HepG2 (cell line): ENCODE measurements around the gene GRIN3B. TPM values are rescaled to one million over a fixed set of nuclear protein-coding genes. Genes with fewer than 3 reads are reported as not detected.

Experiments used
- HOXA5 ChIP-seq: sonication (generic); formaldehyde crosslinking; IDR thresholded peaks from 2 replicates; pipeline ENCODE4 v1.4.0; 2020; ENCODE audit warnings: missing genetic modification reagents
- ISL2 ChIP-seq: sonication (generic); formaldehyde crosslinking; IDR thresholded peaks from 2 replicates; pipeline ENCODE4 v1.5.0; 2020; ENCODE audit warnings: missing genetic modification reagents
- POLR2A ChIP-seq, 2 experiments: IDR thresholded peaks; 2 replicates each; pipeline ENCODE4 v1.6.1; 2011; ENCODE audit warnings: low read depth in 2 of 2, low read length in 2 of 2, mild to moderate bottlenecking in 1 of 2, moderate library complexity in 1 of 2; ENCODE audit not compliant: insufficient read depth in 1 of 2
- SIX4 ChIP-seq: sonication (generic); formaldehyde crosslinking; IDR thresholded peaks from 2 replicates; pipeline ENCODE4 v1.4.0; 2020; ENCODE audit warnings: missing genetic modification reagents
- UBTF ChIP-seq: sonication (generic); formaldehyde crosslinking; IDR thresholded peaks from 2 replicates; pipeline ENCODE4 v1.4.0; 2020; ENCODE audit warnings: mild to moderate bottlenecking, missing genetic modification reagents
- ZBTB7A ChIP-seq: sonication (generic); formaldehyde crosslinking; IDR thresholded peaks from 2 replicates; pipeline ENCODE4 v1.8.0; 2022; ENCODE audit warnings: mild to moderate bottlenecking, missing genetic modification reagents
- ZFP82 ChIP-seq: sonication (generic); formaldehyde crosslinking; IDR thresholded peaks from 2 replicates; pipeline ENCODE4 v1.5.1; 2020; ENCODE audit warnings: mild to moderate bottlenecking, missing genetic modification reagents, borderline replicate concordance
- ZNF10 ChIP-seq: sonication (generic); formaldehyde crosslinking; IDR thresholded peaks from 2 replicates; pipeline ENCODE4 v1.4.0; 2020; ENCODE audit warnings: mild to moderate bottlenecking, low read depth, missing genetic modification reagents, borderline replicate concordance
- ZNF441 ChIP-seq: sonication (generic); formaldehyde crosslinking; IDR thresholded peaks from 2 replicates; pipeline ENCODE4 v1.7.0; 2021; ENCODE audit warnings: missing genetic modification reagents, borderline replicate concordance
- ZNF776 ChIP-seq: sonication (generic); formaldehyde crosslinking; IDR thresholded peaks from 2 replicates; pipeline ENCODE4 v1.4.0; 2020; ENCODE audit warnings: mild to moderate bottlenecking, missing genetic modification reagents
- ZNF788 ChIP-seq: sonication (generic); formaldehyde crosslinking; IDR thresholded peaks from 2 replicates; pipeline ENCODE4 v1.5.0; 2020; ENCODE audit warnings: mild to moderate bottlenecking, missing genetic modification reagents, borderline replicate concordance
- ZNF800 ChIP-seq: sonication (generic); formaldehyde crosslinking; IDR thresholded peaks from 2 replicates; pipeline ENCODE4 v1.4.0; 2020; ENCODE audit warnings: missing genetic modification reagents
- ZNF883 ChIP-seq: sonication (generic); formaldehyde crosslinking; IDR thresholded peaks from 2 replicates; pipeline ENCODE4 v1.5.1; 2020; ENCODE audit warnings: mild to moderate bottlenecking, missing genetic modification reagents; ENCODE audit errors: not compliant biosample characterization
- ZSCAN12 ChIP-seq: sonication (generic); formaldehyde crosslinking; IDR thresholded peaks from 2 replicates; pipeline ENCODE4 v1.9.0; 2021; ENCODE audit warnings: mild to moderate bottlenecking, missing genetic modification reagents
- polyA plus RNA-seq, 8 experiments: library from polyadenylated mRNA; depleted of rRNA in 3 of 8; stranded (reverse) in 7 of 8; unstranded in 1 of 8; fragments of >200 nt; fragmentation: Illumina TruSeq in 4 of 8; extraction: Trizol in 4 of 8; gene quantifications; 2 replicates each; pipeline versions ENCODE4 v1.2.1 to v1.2.3, GENCODE V29; 2011 to 2016; ENCODE audit warnings: low read depth in 4 of 8, missing spikeins in 1 of 8, mixed read lengths in 1 of 8; ENCODE audit not compliant: insufficient read depth in 1 of 8
- total RNA-seq, 5 experiments: library from RNA; depleted of rRNA; stranded (reverse); fragments of >200 nt; fragmentation: Illumina TruSeq; extraction: Trizol; gene quantifications; 2 replicates each; pipeline ENCODE4 v1.2.3, GENCODE V29; 2016; ENCODE audit warnings: low read depth in 1 of 5
- TF ChIP-seq, protein P1 (sequence below): sonication (generic); formaldehyde crosslinking; IDR thresholded peaks from 2 replicates; pipeline ENCODE4 v1.5.0; 2020; ENCODE audit warnings: missing genetic modification reagents
- TF ChIP-seq, protein P2 (sequence below): IDR thresholded peaks from 2 replicates; pipeline ENCODE4 v1.6.1; 2016; ENCODE audit warnings: low read depth, control low read depth
- TF ChIP-seq, protein P3 (sequence below), 2 experiments: IDR thresholded peaks; 2 replicates each; pipeline ENCODE4 v1.6.1; 2011 to 2012; ENCODE audit warnings: low read length in 2 of 2, borderline replicate concordance in 1 of 2, low read depth in 1 of 2, mild to moderate bottlenecking in 1 of 2, moderate library complexity in 1 of 2

GRIN3B gene
- total and polyA plus RNA-seq, 2 of the 13 experiments (the other 11 are each of a cell fraction or from before 2014, with no cell fraction given): 0.07 to 0.20 TPM

GRCh38 chr19:1026783-1027649, 26.8 kb downstream of the GRIN3B start (continued):
- TF ChIP-seq UBTF (CRISPR knock-in tag): peak; percentile 23; the same call in 1 of the 2 replicates
- TF ChIP-seq, protein P1, sequence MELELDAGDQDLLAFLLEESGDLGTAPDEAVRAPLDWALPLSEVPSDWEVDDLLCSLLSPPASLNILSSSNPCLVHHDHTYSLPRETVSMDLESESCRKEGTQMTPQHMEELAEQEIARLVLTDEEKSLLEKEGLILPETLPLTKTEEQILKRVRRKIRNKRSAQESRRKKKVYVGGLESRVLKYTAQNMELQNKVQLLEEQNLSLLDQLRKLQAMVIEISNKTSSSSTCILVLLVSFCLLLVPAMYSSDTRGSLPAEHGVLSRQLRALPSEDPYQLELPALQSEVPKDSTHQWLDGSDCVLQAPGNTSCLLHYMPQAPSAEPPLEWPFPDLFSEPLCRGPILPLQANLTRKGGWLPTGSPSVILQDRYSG (CRISPR knock-in tag): no peak
- TF ChIP-seq ZNF800 (CRISPR knock-in tag): no peak
- no peak for TF ChIP-seq ZBTB7A (CRISPR knock-in tag)
- TF ChIP-seq HOXA5: 0 out of 2 replicates have a peak, but pooled peaks have one; percentile 34
- no peak for TF ChIP-seq SIX4 (CRISPR knock-in tag)
- TF ChIP-seq ZNF441 (CRISPR knock-in tag): no peak
- TF ChIP-seq, protein P2, sequence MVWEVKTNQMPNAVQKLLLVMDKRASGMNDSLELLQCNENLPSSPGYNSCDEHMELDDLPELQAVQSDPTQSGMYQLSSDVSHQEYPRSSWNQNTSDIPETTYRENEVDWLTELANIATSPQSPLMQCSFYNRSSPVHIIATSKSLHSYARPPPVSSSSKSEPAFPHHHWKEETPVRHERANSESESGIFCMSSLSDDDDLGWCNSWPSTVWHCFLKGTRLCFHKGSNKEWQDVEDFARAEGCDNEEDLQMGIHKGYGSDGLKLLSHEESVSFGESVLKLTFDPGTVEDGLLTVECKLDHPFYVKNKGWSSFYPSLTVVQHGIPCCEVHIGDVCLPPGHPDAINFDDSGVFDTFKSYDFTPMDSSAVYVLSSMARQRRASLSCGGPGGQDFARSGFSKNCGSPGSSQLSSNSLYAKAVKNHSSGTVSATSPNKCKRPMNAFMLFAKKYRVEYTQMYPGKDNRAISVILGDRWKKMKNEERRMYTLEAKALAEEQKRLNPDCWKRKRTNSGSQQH (CRISPR knock-in tag): no peak
- no peak for TF ChIP-seq ZNF10 (CRISPR knock-in tag)
- peak; percentile 40; the same call in 1 of the 2 replicates for TF ChIP-seq ISL2 (CRISPR knock-in tag)
- TF ChIP-seq, protein P3, sequence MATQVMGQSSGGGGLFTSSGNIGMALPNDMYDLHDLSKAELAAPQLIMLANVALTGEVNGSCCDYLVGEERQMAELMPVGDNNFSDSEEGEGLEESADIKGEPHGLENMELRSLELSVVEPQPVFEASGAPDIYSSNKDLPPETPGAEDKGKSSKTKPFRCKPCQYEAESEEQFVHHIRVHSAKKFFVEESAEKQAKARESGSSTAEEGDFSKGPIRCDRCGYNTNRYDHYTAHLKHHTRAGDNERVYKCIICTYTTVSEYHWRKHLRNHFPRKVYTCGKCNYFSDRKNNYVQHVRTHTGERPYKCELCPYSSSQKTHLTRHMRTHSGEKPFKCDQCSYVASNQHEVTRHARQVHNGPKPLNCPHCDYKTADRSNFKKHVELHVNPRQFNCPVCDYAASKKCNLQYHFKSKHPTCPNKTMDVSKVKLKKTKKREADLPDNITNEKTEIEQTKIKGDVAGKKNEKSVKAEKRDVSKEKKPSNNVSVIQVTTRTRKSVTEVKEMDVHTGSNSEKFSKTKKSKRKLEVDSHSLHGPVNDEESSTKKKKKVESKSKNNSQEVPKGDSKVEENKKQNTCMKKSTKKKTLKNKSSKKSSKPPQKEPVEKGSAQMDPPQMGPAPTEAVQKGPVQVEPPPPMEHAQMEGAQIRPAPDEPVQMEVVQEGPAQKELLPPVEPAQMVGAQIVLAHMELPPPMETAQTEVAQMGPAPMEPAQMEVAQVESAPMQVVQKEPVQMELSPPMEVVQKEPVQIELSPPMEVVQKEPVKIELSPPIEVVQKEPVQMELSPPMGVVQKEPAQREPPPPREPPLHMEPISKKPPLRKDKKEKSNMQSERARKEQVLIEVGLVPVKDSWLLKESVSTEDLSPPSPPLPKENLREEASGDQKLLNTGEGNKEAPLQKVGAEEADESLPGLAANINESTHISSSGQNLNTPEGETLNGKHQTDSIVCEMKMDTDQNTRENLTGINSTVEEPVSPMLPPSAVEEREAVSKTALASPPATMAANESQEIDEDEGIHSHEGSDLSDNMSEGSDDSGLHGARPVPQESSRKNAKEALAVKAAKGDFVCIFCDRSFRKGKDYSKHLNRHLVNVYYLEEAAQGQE (IDR thresholded peaks at IDR 0.05; ENCODE audit: borderline replicate concordance in 1 of 2, low read depth in 1 of 2, low read length in 2 of 2): no peak
- no peak for TF ChIP-seq ZNF788 (CRISPR knock-in tag)
- TF ChIP-seq ZNF776: peak; percentile 16; the same call in 1 of the 2 replicates
- peak; percentile 33 for TF ChIP-seq ZNF883 (CRISPR knock-in tag)
- TF ChIP-seq ZSCAN12 (CRISPR knock-in tag): no peak
- 0 out of 2 replicates have a peak, but pooled peaks have one; percentile 60 for TF ChIP-seq ZFP82
- TF ChIP-seq POLR2A (IDR thresholded peaks at IDR 0.05; ENCODE audit: insufficient read depth in 1 of 2, low read depth in 2 of 2, low read length in 2 of 2): no peak; a peak in 1 of 4 replicates
